CD1c-positive myeloid dendritic cell (primary cell): ENCODE data around the gene CPNE9.
A peak's percentile ranks its signal among the peaks of the same experiment; 100 is the strongest.
"Not testable (repeated sequence)": the region's sequence is repeated elsewhere in the genome, so short reads cannot be mapped to it uniquely, and the experiment has no call there.

Source experiments
- DNase-seq: peaks from one replicate; pipeline ENCODE4 v3.0.0-alpha.2; 2016; ENCODE audit errors: extremely low spot score

The CPNE9 gene

DNA sequence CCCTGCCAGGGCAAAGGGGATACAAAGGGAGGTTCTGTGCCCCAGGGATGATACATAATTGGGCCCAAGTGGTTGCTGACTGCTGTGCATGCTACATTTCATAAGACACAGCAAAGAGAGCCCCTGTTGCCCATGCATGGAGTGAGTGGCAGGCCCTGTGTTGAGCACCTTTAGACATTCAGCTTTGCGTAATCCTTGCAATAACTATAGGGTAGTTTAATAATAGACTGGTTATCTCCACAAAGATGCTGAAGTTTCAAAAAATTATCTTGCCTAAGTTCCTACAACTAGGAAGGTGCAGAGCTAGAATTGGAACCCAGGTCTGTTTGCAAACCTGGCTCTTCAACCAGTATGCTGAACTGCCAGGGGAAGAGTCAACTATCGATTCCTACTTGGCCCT lies 44.4 kb downstream of the CPNE9 start:
- DNase-seq, result no peak

DNA sequence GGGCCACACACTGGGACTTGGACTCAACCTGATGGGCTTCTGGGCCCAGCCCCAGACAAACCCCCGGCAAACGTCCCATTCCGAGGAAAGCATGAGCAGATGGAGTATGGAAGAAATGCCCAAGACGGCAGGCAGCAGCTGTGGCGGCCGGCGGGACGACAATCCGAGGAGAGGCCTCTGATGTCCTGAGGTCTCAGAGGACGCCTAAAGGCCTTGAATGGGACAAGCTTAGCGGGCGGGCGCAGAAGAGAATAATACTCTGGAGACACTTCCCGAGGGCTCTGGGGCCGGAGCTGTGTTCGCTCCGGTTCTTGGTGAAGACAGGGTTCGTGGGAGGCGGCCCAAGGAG lies 45.6 kb downstream of the CPNE9 start:
- no peak for DNase-seq

DNA sequence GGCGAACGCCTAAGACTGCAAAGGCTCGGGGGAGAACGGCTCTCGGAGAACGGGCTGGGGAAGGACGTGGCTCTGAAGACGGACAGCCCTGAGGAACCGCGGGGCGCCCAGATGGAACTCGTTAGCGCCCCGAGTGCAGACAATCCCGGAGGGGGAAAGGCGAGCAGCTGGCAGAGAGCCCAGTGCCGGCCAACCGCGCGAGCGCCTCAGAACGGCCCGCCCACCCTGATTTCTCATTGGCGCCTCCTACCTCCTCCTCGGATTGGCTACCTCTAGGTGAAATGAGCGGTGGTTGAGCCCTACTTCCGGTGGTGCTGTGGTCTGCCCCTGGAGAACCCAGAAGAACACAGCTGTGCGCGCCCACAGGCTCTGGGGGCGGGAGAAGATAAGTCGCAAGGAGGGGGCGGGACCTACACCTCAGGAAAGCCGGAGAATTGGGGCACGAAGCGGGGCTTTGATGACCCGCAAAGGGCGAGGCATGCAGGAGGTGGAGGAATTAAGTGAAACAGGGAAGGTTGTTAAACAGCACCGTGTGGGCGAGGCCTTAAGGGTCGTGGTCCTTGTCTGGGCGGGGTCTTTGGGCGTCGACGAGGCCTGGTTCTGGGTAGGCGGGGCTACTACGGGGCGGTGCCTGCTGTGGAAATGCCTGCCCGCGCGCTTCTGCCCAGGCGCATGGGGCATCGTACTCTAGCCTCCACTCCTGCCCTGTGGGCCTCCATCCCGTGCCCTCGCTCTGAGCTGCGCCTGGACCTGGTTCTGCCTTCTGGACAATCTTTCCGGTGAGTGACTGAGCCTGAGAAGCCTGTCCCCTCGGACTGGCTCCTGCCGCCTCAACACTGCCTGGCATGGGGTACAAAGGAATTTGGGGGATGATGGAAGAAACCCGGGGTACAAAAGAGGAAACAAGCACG lies 46.3 kb downstream of the CPNE9 start, which contains the start of gene OGG1:
Gene OGG1 (plus strand): TSS at position 308 of the 911 bp plus-strand sequence. CDS start 335 bp downstream, at position 643.
- peak; percentile 99 for DNase-seq

DNA sequence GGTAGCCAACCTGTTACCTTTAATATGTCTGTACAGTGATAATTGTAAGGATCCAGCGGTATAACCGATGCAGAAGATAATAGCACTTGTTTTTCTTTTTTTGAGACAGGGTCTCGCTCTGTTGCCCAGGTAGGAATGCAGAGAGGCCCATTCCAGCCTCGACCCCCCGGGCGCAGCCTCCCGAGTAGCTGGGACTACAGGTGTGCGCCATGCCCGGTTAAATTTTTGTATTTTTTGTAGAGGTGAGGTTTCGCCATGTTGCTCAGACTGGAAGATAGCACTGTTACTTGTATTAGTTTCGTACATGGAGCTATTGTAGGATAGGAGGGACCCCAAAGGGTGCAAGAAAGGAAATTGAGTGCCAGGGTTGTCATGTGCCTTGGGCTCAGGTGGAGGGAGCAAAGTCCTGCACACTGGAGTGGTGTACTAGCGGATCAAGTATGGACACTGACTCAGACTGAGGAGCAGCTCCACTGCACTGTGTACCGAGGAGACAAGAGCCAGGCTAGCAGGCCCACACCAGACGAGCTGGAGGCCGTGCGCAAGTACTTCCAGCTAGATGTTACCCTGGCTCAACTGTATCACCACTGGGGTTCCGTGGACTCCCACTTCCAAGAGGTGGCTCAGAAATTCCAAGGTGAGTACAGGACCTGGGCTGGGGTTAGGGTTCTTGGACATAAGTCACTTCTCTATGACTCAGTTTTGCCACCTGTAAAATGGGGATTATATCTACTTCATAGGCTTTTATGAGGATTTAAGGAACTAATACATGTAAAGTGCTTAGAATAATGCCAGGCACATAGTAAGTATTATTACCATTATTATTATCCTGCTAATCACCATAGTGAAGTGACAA lies 47.2 kb downstream of the CPNE9 start:
- no peak for DNase-seq

DNA sequence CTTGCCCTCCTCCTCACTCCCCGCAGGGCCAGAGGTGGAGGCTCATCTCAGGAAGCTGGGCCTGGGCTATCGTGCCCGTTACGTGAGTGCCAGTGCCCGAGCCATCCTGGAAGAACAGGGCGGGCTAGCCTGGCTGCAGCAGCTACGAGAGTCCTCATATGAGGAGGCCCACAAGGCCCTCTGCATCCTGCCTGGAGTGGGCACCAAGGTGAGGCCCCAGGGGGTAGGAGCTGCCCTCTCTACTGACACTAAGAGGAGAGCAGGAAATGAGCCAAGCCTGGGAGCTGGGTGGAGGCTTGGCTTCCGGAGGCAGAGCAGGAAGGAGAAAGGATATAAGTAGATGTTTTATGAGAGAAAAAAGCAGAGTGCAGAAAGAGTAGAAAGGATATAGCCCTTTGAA lies 51.0 kb downstream of the CPNE9 start:
- no peak for DNase-seq

DNA sequence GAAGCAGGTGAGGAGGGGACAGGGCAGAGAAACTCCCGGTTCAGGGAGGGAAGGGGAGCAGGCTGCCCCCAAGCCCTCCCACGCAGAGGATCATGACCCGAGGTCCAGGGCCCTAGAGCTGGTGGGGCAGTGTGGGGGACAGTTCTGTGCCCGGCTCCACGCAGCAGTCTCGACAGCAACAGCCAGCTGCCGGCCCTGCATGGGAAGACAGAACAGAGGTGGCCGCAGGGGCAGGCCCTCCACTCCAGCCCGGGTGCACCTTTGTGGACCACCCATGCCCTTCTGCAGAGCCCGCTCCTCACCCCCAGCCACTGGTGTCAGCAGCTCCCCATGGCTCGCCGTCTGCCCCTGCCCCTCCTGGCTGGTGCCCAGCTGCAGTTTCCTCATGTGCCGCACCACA lies 53.8 kb downstream of the CPNE9 start:
- no peak for DNase-seq

DNA sequence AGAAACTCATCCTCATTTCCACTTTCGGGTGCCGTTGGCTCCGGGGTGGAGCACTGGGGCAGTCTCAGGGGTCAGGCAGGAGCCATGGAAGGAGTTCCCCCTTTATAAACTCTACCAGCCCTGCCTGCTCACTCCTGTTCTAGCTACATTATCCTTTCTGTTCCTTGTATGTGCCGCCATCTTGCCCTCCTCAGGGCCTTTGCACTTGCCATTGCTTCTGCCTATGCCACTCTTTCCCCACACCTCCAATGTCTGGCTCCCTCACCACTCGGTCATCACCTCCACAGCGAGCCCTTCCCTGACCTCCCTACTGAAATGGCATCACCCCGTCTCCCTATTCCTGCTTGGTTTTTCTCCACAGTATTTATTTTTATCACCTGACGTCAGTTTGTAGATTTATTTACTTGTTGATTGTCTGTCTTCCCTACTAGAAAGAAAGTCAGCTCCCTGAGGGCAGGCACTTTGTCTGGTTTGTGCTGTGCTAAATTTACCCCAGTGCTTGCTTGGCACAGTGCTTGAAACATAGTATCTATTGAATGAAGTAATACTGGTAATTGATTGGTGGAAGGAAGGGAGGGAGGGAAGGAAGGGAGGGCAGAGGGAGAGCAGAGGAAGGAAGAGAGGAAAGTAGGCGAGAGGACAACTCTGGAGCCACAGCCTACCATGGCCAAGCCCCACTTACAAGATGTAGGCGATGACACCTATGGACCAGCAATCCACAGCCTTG lies 57.3 kb downstream of the CPNE9 start:
- DNase-seq, result no peak

DNA sequence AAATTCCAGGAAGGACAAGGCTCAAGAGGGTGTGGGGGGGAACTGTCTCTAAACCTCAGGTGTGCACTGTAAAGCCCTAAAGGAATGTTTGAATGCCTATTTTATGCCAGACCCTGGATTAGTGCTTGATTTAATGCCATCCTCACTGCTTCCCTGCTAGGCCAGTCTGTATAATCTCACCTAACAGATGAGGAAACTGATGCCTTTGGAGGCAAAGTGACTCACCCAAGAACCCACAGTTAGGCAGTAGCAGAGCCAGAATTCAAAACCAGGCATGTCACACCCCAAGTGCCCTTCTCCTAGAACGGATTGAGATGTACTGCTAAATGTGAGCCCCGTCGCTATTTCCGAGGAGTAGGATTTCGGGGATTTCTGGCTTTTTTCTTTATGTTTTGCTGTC lies 58.3 kb downstream of the CPNE9 start:
- no peak for DNase-seq

DNA sequence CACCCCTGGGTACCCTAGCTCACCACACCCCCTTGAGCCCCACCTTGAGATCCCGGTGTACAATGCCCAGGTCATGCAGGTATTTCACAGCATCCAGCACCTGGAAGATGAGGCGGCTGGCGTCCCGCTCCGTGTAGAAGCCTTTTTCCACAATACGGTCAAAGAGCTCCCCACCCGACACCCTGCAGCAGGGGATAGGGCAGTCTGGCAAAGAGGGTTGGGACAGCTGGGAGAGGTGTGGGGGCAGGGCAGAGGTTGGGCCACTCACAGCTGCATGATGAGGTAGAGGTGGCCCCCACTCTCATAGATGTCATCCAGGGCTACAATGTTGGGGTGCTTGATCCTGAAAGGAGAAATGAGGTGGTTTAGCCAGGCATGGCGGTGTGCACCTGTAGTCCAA lies 59.2 kb downstream of the CPNE9 start:
- DNase-seq, result no peak

DNA sequence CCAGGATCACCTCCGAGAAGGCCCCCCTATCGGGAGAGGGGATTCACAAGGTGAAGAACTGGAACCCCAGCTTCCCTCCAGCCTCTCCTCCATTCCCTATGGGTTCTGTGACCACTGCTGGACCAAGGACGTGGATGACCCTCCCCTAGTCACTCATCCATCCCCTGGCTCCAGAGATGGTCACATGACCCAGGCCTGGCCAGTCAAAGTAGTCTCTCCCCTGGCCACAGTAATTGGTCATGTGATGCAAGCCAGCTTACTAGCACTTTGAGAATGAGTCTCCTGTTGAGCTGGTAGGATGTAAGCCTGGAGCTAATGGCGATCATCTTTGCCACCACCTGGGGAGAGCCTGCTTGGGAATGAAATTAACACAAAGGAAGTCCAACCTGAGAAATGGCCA lies 62.2 kb downstream of the CPNE9 start:
- DNase-seq, result no peak

DNA sequence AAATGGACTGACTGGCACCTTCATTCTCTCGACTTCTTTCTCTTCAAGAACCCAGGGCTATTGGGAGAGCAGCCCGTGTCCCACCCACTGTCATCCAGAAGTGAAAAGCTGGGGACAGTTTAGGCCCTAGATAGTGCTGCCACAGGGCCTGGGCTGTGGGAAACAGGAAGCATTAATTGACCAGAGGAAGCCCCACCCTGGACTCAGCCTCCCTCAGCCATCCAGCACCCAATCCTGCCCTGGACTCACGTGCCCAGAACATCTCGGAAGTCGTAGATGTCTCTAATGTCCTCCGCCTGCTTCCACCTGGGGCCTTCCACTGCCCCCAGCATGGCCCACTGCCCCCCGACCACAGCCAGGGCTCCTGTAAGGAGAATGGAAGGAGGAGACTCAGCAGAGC lies 63.8 kb downstream of the CPNE9 start:
- peak; percentile 58 for DNase-seq

DNA sequence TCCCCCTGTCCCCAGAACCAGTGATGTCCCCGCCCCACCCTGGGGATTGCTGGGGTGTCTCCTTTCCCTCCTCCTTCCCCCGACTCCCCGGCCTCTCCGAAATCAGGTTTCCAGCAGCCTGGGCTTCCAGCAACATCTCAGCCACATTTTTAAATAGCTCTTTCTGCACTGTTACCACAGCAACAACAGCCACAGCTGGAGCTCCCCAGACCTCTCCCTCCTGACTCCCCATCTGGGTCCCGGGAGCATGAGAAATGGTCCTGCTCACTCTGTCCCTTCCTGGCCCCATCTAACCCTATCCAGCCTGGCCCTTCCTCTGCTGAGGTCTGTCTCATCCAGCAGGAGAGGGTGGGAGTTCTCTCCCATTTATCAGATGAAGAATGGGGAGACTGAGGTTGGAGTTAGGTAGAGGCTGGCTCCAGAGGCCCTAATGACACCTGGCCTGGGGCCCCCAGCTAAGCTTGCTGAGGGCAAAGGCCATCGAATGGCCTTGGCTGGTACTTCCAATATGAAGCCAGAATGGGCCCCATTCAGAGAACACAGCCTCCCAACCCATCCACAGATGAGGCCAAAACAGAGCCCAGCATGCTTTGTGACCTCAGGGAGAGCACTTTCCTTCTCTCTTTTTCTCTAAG lies 64.6 kb downstream of the CPNE9 start:
- DNase-seq, result no peak

DNA sequence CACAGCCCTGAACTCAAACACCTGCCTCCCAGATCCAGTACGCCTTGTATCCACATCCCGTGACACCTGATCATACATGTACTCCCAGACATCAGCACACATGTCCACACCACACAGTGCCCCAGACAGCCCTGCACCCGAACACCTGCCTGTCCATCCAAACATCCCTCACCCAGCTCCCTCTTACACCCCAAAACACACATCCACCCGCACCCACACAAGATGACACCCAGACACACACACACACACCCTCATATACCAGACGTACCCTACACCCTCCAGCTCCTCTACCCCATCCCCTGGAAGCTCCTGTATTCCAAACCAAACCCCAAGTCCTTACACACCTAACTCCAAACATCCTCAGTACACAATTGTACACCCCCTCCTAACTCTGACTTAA lies 65.4 kb downstream of the CPNE9 start:
- no peak for DNase-seq

DNA sequence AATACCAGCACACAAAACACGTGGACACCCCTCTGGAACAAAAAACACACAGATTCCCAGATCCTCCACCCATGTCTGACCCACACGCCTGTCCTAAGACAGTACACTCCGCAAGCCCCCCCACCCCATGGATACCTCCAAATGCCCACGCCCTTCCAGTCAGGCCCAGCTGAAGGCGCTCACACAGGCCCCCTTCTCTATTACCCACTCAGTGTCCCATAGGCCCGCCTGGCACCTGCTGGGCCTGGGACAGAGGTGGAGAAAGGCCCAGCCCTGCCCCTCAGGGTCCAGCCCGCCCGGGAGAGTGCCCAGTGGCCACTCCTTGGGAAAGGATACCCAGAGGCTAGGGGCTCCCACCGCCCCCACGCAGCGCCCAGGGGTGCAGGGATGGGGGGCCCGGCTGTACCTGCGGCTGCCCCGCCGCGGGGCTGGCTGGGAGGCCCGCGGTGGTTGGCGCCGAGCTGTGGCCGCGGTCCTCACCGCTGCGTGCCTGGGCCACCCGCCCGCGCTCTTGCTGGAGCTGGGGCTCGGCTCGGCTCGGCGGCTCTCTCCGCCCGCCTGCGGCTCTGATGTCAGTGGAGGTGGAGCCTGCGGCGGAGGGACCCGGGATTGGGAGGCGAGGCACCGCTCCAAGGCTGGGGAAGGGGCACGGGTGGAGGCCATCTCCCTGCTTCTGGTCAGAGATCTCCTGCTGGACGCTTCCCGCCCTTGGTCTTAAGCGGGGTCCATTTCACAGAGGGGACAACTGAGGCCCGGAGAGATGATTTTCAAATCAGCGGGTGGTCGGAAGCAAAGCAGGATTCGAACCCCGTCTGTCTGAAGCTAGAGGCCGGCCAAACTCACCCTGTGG lies 66.0 kb downstream of the CPNE9 start, which contains the start of gene CAMK1:
Gene CAMK1 (minus strand): TSS at position 522 of the 850 bp plus-strand sequence. CDS start 2,198 bp downstream, outside the sequence.
- DNase-seq, result peak; percentile 78

DNA sequence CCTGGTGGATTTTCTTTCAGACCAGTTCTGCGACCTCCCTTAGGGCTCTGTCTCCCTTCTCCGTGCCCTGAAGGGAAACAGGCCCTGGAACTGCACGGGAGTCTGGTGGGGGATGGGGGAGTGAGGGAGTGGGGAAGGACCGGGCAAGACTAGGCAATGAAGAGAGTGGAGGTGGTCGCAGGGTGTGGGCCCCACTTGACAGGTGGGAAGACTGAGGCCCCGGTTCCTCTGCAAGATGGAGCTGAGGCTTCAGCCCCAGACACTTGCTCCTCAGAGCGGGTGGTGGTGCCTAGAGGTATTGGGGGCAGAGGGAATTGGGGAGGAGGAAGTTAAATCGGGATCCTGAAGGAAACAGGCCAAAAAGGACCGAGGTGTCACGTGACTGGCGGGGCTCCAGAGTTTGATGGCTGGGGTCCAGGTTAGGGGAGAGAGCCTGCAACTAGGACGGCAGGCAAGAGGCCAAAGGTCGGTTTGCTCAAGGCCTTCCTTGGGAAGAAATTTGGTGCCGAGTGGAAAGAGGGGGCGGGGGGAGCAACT lies 66.7 kb downstream of the CPNE9 start:
- peak; percentile 15 for DNase-seq

DNA sequence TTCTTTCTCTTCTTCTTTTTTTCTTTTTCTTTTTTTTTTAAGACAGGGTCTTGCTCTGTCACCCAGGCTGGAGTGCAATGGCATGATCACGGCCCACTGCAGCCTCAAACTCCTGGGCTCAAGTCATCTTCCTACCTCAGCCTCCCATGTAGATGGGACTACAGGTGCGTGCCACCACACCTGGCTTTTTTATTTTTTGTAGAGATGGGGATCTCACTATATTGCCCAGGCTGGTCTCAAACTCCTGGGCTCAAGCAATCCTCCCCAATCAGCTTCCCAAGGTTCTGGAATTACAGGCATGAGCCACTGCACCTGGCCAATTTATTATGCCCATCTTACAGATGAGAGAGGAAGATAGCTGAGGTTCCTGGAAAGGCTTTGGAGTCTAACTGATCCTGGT lies 67.4 kb downstream of the CPNE9 start:
- DNase-seq, result not testable (repeated sequence)

DNA sequence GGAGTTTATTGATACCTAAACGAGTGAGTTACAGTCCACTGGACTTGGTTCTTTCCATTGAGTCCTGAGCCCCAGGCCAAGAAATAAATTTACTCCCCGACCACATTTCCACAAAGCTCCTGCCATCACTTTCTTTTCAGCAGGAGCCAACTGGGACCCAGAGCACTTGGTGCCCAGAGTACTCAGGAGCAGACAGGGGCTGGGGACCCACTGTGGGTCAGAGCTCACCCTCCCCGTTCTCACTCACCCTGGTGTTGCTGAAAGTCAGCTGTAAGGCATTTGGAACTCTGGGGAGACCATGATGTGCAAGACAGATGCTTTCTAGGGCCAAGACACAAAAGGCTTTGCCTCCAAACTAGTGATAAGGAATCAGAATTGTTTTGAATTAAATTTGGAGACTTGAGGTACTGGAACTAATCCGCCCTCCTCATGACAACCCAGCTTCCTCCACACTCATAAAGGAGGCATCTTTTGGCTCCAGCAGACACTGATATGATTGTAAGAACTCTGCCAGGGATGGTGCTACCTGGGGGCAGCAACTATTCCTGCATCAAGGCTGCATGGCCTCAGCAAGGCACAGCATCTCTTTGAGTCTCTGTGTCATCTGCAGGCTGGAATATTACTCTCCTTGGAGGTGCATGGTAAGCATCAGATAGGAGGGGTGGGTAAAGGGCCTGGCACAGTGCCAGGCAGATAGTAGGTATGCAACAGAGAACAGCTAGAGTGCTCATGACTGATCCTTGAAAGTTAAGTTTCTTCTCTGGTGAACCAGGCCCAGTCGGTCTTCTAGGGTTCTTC lies 73.5 kb downstream of the CPNE9 start:
- no peak for DNase-seq

DNA sequence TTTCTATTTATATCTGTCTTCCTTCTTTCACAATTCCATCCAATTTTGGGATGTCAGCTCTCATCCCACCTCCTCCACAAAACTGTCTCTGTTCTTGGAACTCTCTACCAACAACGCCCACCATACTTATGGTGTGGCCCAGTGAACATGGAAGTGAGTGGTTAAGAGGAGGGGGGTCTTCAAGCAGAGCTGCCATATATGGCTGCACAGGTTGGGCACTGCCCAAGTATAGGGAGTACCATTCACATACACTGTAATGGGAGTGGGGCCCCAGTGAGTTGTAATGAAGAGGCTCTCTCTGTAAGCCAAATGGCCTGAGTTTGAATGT lies 74.0 kb downstream of the CPNE9 start:
- DNase-seq, result peak; percentile 62
